GM19328 (cell line): ENCODE results near the gene GAREM1.
"Not testable (repeated sequence)": the region's sequence is repeated elsewhere in the genome, so short reads cannot be mapped to it uniquely, and the experiment has no call there.

ENCODE experiments used
- ATAC-seq: cut with Tn5 transposase; IDR thresholded peaks from one replicate; pipeline ENCODE4 v1.9.1; 2021; ENCODE audit warnings: mild to moderate bottlenecking, moderate library complexity; ENCODE audit not compliant: unreplicated experiment

The GAREM1 gene

DNA sequence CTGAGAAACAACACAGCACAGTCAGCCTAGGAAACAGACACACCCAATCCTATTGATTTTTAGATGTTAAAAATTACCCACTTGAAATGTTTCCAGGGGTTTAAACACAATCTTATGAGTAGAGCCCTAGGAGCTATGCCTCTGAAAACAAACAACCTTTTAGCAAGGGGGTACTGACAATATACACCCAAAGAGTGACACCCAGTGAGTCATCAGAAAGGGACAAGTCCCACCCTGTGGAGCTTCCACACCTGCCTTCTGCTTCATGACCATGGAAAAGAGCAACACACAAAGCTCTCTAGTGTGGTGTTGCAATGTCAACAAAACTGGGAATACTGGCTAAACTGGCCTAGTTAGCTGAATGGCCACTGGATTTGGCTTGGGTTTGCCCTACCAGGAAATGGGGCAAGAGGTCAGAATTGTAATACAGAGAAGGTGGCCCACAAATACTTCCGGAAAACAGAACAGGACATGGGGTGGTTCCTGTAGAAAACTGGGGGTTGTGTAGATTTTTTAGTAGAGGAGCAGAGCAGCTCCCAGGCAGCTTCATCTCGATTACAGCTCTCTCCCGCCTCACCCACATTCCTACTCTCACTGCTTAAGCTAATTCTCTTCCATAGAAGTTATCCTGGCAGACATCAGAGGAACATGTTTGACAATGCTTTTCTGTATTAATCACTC lies 98.2 kb downstream of the GAREM1 start:
- no peak for ATAC-seq

DNA sequence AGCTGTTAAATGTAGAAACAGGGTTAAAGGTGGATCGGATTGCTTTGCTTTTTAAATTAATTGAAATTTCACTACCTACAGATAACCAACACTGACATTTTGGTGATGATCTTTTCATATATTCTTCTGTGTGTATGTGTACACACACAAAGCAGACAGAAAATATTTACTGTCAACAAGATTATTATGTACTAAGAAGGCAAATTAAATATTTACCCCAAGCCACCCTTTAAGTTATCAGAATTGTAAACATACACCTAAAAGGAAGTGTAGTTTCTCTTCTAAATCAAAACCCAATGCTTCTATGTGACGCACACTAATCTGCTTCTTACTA lies 98.7 kb downstream of the GAREM1 start:
- ATAC-seq, result no peak

DNA sequence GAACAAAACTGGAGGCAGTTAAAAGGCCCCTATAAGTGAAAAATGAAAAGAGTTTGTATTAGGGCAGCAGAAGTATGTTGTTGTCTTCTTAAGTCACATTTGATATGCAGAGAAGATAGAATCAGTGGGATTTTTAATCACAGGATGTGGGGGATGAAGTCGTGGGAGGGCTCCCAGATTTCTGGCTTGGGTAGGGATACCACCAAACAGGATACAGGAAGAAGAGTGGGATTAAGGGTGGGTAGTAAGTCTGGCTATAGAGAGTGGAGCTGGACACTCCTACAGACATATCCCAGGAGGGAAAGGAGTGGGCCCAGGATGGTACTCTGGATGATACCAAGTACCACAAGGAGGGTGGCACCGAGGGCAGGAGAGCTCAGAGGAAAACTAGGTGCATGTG lies 99.3 kb downstream of the GAREM1 start:
- ATAC-seq, result no peak

DNA sequence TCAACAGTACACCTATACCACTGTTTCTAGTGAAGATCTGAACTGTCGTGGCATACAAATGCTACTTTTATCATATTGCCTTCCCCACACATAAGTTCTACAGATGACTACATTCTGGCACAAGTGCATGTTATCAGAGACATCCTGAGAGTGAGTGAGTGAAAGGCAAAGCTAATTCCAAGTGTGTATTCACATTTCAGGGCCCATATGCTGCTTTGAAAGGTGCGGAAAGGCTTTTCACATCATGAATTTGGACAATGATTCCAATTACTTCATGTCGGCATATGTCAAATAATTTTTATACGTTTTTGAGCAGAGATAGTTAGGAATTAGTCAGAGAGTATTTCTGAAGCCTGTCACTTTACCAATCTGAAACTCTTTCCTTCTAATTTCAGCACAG lies 101.7 kb downstream of the GAREM1 start:
- no peak for ATAC-seq

DNA sequence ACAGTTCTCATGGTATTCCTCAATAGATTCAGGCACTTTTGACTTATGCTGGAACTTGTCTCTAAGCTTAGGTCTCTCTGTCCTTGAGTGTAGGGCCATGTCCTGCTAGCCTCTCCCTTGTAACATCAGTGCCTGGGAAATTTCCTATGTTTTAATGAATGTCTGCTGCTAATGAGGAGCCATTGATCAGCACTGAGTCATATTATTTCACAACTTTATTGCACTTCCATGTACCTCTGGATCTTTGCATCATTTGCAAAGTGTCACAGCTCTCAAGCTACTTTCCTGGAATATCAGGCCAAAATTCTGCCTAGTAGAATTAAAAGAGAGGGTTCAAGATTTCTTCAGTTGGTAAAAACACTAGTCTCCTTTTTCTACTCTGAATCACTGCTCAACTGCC lies 102.5 kb downstream of the GAREM1 start:
- ATAC-seq, result no peak

DNA sequence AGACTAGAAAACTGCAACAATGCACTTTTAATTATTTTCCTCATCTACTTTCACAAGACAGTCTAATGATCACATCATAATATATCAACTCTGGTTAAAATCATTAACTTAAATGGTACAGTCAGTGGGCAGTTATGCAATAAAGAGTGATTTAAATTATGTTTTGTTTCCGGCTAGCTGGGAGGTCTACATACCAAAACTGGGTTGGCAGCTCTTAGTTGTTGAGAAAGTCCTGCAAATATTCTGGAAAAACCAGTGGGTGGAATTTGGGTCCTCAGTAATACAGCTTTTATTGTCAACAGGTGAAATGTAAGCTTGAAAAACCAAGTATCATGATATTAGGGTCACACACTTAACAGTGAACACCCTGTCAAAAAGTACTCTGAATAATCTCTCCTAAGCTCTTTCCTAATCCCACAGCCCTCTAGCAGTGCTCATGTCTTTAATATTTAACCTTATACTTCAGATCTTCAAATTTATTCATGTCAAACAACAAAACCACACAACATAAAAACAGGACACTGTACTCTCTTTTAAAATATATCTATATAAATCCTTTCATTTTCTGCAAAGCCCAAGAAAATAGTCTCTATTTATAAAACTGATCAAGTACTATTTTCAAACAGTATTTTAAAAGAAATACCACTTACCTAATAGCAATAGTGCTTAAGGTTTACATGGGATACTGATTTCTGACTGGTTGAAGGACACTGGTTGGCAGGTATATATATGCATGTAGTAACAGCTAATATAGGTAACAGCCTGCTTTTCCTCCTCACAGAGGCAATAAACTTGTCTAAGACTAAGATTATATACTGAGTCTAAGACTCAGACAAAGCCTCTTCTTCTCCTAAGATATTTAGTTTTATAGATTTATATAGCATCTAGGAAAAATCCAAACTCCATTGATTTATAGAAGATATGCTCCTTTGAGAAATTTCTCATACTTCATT lies 103.8 kb downstream of the GAREM1 start:
- no peak for ATAC-seq

DNA sequence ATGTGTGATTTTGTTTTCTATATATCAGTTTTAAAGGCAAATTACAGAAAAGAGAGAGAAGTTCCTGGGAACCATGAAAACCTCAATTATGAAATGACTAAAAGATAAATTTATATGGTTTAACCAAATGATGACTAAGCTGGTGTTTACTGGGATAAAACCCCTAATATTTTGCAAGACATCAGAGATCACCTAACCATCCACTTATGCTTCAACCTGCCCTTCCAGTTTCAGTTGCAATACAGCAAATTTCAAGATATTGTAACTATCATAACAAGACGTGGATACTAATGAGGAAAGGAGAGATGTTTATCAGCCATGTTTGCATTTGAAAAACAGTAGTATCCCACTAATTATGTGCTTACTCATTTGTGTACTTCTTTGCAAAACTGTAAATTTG lies 108.2 kb downstream of the GAREM1 start:
- no peak for ATAC-seq

DNA sequence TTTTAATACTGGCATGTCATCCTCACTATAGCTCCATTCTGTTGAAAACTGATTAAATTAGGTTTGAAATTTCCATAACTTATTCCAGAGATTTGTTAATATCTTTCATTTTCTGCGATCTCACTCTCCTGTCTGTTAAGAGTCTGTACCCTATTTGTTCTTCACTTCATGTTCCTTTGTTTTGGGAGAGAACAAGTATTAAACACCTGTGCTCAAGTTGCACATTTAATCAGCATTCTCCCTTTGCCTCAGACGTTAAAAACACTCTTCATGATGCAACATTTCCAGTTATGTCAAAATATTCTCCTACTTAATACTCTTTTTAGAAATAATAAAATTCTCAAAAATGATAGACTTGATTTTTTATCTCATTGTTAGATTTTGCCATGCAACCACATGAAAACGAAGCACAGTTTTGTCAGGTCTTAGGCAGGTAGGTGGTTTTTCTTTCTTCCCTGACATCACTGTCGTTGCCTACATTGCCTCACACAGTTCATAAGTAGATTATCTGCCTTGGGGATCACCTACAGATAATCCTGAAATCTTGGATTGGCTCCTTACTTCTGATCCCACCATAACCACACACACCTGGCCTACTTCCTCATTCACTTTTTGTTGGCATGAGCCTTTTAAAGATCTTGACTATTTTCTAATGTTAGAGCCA lies 109.9 kb downstream of the GAREM1 start:
- ATAC-seq, result no peak

DNA sequence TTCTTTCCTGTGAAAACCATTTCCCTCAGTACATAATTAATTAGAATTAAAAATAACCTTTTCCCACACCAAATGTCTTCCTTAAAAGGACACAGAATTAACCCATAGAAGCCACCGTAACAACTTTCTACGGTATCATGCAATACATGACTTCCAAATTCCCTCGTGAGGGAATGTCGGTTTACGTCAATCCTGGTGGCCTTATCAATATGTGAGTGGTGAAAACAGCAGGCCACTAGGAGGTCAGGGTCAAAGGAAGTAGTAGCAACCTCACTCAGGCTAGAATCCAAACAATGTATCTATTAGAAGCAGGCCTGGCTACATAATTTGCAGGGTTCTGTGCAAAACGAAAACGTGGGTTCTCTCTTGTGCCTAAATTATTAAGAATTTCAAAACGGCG lies 112.2 kb downstream of the GAREM1 start:
- no peak for ATAC-seq

DNA sequence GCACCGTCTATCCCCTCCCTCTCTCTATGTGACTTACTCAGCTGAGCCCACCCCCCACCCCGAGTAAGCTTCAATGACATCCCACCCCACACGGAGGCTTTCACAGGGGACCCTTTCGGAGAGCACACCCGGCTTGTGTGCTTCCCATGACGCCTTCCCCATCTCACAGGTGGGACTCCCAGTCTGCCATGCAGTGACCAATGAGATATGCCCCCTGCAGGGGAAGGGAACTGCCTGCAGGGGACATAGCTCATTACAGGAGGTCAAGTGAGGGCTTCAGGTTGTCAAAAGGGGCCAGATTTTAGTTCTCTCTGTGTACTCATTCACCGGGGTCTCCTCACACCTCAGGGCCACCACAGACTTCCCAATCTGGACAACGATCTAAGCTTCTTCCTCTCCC lies 112.6 kb downstream of the GAREM1 start:
- ATAC-seq, result no peak

DNA sequence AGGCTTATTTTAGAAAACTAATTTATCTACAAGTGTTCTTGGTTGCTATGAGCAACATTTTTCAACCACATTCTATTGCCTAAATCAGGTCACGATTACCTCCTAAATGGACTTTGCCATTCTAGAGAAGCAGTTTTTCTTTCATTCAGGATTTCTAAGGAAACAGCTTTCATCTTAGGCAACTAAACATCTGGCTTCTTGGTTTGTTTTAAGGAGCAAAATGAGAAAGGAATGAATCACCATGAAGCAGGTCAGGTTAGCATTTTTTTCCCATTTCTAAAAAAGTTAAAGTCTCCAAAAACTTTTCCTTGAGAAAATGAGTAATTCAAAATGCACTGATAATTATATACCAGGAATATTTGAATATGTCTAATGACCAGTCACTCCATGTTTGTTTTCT lies 114.8 kb downstream of the GAREM1 start:
- no peak for ATAC-seq

DNA sequence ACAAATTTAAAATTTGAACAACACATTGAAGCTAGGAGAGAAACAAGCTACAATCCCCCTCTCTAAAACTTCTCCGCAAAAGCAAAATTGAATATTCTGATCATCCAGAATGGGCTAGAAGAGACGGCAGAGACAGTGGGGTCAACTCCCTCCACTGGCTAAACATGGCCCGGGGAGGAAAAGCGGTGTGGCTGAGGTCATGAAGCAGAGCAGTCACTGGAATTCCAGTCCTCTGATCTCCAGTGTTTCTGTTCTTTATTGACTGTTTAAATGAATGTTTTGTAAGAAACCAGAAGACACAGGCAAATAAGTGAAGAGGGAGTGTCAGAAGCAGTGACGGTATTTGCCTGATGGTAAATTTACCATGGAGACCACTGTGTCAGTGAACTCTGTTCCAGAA lies 116.2 kb downstream of the GAREM1 start:
- ATAC-seq, result no peak

DNA sequence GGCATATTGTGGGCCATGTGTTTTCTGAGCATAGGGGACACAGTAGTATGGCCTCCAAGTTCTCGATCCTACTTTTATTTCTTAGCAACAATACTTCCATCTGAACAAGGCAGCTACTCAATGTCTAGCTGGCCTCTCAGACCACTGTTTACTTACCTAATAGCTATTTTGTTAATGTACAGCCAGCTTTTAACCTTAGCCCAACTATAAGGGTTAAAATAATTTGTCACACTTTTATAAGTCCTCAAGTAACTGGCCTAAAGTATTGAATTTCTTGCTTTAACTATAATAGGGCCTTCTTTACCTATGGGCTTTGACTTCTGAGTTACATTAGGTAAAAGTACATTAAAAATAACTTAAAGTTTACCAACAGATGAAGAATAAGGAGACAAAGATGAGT lies 117.4 kb downstream of the GAREM1 start:
- ATAC-seq, result no peak

DNA sequence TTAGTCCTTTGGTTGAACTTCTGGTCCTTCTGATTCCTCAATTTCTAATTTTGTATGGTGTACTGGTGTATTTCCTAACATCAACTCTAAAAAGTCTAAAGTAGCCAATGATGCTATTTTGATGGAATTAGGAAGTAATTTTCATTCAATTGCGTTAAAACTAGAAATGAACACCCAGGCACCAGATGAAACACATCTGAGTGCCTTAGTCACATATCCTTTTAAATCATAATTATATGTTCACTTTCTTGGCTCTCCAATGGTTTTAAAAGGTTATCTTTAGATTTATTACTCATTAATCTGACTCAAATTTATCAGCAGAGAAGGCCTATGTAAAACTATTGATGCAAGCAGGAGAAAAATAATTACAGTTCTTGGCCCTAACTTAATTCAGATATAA lies 119.7 kb downstream of the GAREM1 start:
- no peak for ATAC-seq

DNA sequence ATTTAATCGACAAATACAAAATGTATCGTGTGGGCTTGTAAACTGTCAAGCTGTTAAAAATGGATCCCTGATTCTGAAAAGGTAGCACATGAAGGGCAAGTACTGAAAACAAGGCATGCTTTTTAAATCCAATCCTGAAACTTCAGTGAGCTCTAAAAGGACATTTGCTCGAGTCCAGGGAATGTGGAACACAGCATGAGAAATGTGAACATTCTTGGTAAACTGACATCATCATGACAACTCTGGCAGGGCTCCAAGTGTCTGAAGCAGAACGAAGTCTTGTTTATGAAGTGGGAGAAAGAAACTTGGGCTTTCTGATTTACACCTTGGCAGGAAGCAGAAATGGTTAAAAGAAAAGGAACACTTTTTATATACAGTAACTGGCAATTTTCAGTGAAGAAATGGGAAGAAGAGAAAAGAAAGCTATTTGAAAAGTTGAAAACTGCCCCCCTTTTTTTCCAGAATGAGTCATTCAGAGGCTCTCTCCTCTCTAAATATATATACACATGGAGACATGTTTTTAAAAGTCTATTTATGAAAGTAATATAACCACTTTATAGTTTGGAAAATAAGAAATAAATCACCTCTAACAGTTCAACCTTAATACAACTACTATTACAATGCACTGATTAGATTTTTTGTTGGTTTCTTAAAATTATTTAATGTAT lies 120.8 kb downstream of the GAREM1 start:
- ATAC-seq, result no peak

DNA sequence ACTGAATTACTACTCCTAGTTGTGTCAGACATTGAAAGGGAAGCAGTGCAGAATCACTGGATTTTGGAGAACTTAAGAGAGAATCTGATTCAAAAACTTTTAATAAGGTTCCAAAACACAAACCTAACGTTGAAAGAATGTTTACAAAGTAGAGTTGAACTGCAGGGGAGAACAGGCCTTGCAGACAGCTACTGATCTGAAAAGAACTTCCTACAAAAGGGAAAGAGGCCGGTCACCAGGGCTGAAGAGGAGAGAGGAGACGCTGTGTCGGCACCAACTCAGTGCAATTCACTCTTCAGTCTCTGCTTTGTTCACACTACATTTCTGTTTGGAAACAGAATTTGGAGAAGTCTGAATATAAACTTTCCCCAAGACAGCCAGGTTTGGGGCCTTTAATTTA lies 124.0 kb downstream of the GAREM1 start:
- no peak for ATAC-seq

DNA sequence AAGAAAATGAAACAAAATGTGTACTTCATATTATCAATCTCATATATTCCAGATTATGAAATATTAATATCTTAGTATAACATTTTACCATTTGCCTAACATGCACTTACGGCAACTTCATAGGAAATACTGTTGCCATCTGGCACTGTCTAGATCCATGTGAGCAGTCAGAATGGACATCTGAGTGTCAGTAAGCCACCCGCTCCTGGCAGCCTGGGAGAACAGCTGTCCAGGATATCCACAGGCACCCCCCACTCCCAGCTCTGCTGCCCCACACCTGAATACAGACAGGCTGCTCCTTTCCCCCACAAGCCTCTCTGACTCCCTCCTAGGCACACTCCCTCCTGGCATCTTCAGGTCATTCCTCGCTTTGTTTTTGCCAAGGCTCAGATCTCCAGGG lies 127.0 kb downstream of the GAREM1 start:
- ATAC-seq, result no peak

DNA sequence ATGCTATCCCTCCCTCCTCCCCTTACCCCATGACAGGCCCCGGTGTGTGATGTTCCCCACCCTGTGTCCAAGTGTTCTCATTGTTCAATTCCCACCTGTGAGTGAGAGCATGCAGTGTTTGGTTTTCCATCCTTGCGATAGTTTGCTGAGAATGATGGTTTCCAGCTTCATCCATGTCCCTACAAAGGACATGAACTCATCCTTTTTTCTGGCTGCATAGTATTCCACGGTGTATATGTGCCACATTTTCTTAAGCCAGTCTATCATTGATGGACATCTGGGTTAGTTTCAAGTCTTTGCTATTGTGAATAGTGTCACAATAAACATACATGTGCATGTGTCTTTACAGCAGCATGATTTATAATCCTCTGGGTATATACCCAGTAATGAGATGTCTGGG lies 129.6 kb downstream of the GAREM1 start:
- not testable (repeated sequence) for ATAC-seq

DNA sequence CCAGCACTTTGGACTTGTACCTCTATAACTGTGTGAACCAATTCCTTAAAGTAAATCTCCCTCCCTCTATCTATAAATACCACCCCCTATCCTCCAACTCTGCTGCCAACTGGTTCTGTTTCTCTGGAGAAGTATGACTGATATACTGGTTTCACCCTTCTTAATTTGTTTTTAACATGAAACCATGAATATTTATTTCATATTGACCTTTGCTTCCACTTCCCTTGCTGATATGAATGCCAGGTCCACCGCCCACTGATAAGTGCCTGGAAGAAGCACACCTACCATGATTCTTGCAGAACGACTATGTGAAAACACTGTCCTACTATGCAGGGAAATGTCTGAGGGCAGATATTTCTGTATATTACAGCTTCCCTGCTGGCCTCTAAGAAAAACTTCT lies 131.6 kb downstream of the GAREM1 start:
- ATAC-seq, result no peak

DNA sequence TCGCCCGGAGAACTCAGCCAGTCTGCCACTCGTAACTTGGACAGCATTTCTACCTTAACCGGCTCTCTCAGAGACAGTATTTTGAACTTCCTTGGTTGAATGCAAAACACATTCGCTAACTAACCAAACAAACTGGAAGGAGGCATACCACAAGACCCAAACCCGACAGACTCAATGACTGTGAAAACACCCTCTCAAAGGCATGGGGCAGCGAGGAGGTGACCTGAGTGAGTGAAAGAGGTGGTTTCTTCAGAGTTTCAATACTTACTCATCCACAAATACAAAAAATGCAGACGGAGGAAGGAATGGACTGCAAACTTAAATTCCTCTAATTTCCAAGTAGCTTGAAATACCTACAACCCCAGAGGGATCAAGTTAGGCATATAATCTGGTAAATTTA lies 132.9 kb downstream of the GAREM1 start:
- no peak for ATAC-seq

DNA sequence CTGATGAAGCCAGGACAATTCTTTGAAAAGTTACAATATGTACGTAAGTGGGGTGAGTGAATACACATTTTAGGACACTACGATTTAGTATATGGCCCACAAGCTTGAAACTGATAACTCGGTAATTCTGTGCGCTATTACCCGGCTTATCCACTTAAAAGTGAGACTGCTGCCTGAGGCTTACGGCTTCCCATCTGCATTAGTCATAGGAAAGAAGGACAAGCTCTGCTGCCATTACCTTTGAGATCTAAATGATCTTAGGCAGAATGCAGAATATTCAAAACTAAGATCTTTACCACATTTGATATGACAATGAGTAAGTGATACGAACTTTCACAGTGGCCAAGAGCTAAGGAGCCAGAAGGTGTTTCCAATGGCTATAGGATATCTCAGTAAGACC lies 133.3 kb downstream of the GAREM1 start:
- ATAC-seq, result no peak
